ENCODE results near the gene HS6ST3. TPM values are rescaled to one million over a fixed set of nuclear protein-coding genes. Genes with fewer than 3 reads are reported as not detected.

Gene HS6ST3
- total and polyA plus RNA-seq, 2 of the 13 experiments (the other 11 are each of a cell fraction or from before 2014, with no cell fraction given), result not detected

GRCh38 chr13:96492766-96493165 is 402.9 kb downstream of the HS6ST3 start:
- POLR2A ChIA-PET, result no interaction called here
- peaks cover 0 to 1% of the 10 kb centered on the region in 2 experiments; a peak in 1 of 5 replicates for H3K27me3 ChIP-seq (ENCODE audit: control insufficient read depth in 1 of 2, insufficient read depth in 2 of 2, low read length in 2 of 2)
- H3K9me3 ChIP-seq (ENCODE audit: low read length), result no peaks in the 10 kb centered on the region
- FAIRE-seq, result no peak
- no peaks in the 10 kb centered on the region for H4K20me1 ChIP-seq (ENCODE audit: insufficient read depth, low read length)
- H3K36me3 ChIP-seq (replicated peaks in 1 of 2; ENCODE audit: control insufficient read depth in 1 of 2, insufficient read depth in 2 of 2, low read length in 2 of 2), result no peaks in the 10 kb centered on the region
- in situ Hi-C loops (cut with HindIII; ENCODE audit: extremely low pct_ligation_motif_present, low pct_unique_long_range_greater_than_20kb) (no loop called here), intact Hi-C loops (cut with micrococcal nuclease; ENCODE audit: unreplicated experiment) (no loop called here)
- TF ChIP-seq ZNF264 (CRISPR knock-in tag; IDR thresholded peaks at IDR 0.05) (no peak), KLF9 (CRISPR knock-in tag; IDR thresholded peaks at IDR 0.05; ENCODE audit: low read depth) (no peak), TARDBP (CRISPR knock-in tag; IDR thresholded peaks at IDR 0.05) (no peak), RERE (CRISPR knock-in tag; IDR thresholded peaks at IDR 0.05; ENCODE audit: low read depth) (no peak), ZNF224 (CRISPR knock-in tag; IDR thresholded peaks at IDR 0.05) (no peak), ZBTB44 (CRISPR knock-in tag; IDR thresholded peaks at IDR 0.05) (no peak), BCLAF1 (IDR thresholded peaks at IDR 0.05) (no peak), EP300 (IDR thresholded peaks at IDR 0.05; ENCODE audit: low read depth in 2 of 2, low read length in 2 of 2) (no peak), EP300 (CRISPR knock-in tag; IDR thresholded peaks at IDR 0.05; ENCODE audit: borderline replicate concordance) (no peak)
- 15% methylated on average over 4 of the region's 4 CpGs for WGBS (ENCODE audit: low lambda C conversion rate)
- H3K4me2 ChIP-seq (ENCODE audit: low read depth, low read length), result no peak overlapping the region
- H3K4me3 ChIP-seq (replicated peaks in 1 of 3; ENCODE audit: insufficient read depth in 1 of 3, low read depth in 2 of 3, low read length in 3 of 3), result no peak overlapping the region
- CTCF ChIA-PET (ENCODE audit: low intra/inter-chr PET ratio, low total read pairs), result no interaction called here
- H3K79me2 ChIP-seq (ENCODE audit: insufficient read depth, low read length), result no peaks in the 10 kb centered on the region
- BruUV-seq (replicated peaks), result no TSS peak
- H2AFZ ChIP-seq (ENCODE audit: low read length), result no peak overlapping the region
- H3K4me1 ChIP-seq (ENCODE audit: insufficient read depth, low read length), result no peaks in the 10 kb centered on the region
- H3K27ac ChIP-seq (ENCODE audit: extremely low read length, insufficient read depth, low read length), result no peak overlapping the region
- ATAC-seq, result no peak
- DNase-seq (ENCODE audit: low spot score), result no peak
- H3K9ac ChIP-seq (ENCODE audit: insufficient read depth, low read depth, low read length), result no peak overlapping the region
